Lower leg skin (tissue), 4 donors: ENCODE measurements around the gene C22orf31. TPM values are rescaled to one million over a fixed set of nuclear protein-coding genes. Genes with fewer than 3 reads are reported as not detected.

Experiments used
- DNase-seq, 2 donors: peaks; one replicate each; pipeline ENCODE4 v3.0.0-alpha.2; 2019; ENCODE audit warnings: low spot score in 2 of 2
- H3K4me3 ChIP-seq: fragments of 200-600 bp; sonication (generic); 2 replicates; pipeline ENCODE4 v1.5.1; 2017; ENCODE audit warnings: mild to moderate bottlenecking, low read depth; ENCODE audit not compliant: poor library complexity, severe bottlenecking
- CTCF ChIP-seq, 3 donors: fragments of 450-650 bp; IDR thresholded peaks; one replicate each; pipeline ENCODE4 v1.5.1; 2016; ENCODE audit warnings: antibody characterized with exemption in 3 of 3, mild to moderate bottlenecking in 3 of 3, moderate library complexity in 2 of 3
- POLR2A ChIP-seq, 2 donors: fragments of 450-650 bp; IDR thresholded peaks; one replicate each; pipeline ENCODE4 v1.6.1; 2016 to 2017; ENCODE audit warnings: antibody characterized with exemption in 2 of 2, mild to moderate bottlenecking in 1 of 2, moderate library complexity in 1 of 2
- WGBS, 2 donors: methylation state at CpG; one replicate each; pipeline ENCODE4 v1.1.5; 2018; 5-methylcytosine and 5-hydroxymethylcytosine counted together
- intact Hi-C: fragments of 100-400 bp; cut with DNase I; formaldehyde crosslinking; loops from one replicate; pipeline ENCODE4 v1.15.0; 2023; ENCODE audit warnings: low total_unique reads
- total RNA-seq, 4 donors: library from RNA; depleted of rRNA; stranded (reverse); fragments of >200 nt; gene quantifications; one replicate each; pipeline ENCODE4 v1.1.0, GENCODE V29; 2016

C22orf31 gene
- total RNA-seq, 4 donors from 2014 or later: 0.52 TPM; not detected in 3

- no peak for DNase-seq
- H3K4me3 ChIP-seq: peak within 1 kb of the TSS; percentile 68
- TF ChIP-seq POLR2A (IDR thresholded peaks at IDR 0.05): no peak
- WGBS, 2 donors: 1% methylated on average over 10 to 39 of the region's 76 CpGs
- intact Hi-C loops: no loop called here
These were observed 11.5 kb upstream of the C22orf31 start, which contains the start of gene KREMEN1 for GRCh38 chr22:29072979-29073617. Gene KREMEN1, plus strand, starts transcription at chr22:29073035. Its CDS starts 96 bp downstream, at chr22:29073131.

- WGBS, 2 donors: 32 to 44% methylated on average over 19 to 25 of the region's 41 CpGs
- H3K4me3 ChIP-seq: no peak overlapping the region
- DNase-seq: peak; percentile 87 to 97
- TF ChIP-seq POLR2A (IDR thresholded peaks at IDR 0.05) (no peak), CTCF (IDR thresholded peaks at IDR 0.05) (no peak)
- intact Hi-C loops: no loop called here
These were observed 10.8 kb upstream of the C22orf31 start for GRCh38 chr22:29072193-29072978.

- TF ChIP-seq POLR2A (IDR thresholded peaks at IDR 0.05) (no peak), CTCF (IDR thresholded peaks at IDR 0.05) (no peak)
- no peak overlapping the region for H3K4me3 ChIP-seq
- intact Hi-C loops: no loop called here
- WGBS, 2 donors: 0 to 4% methylated on average over 29 to 43 of the region's 60 CpGs
- peak; percentile 68 to 92 for DNase-seq
These were observed 9.8 kb upstream of the C22orf31 start for GRCh38 chr22:29071261-29072045.

- TF ChIP-seq POLR2A (IDR thresholded peaks at IDR 0.05) (no peak), CTCF (IDR thresholded peaks at IDR 0.05) (no peak)
- intact Hi-C loops: no loop called here
- H3K4me3 ChIP-seq: no peak overlapping the region
- WGBS, 2 donors: 90 to 99% methylated on average over 4 of the region's 4 CpGs
- peak in 1 of 2 donors; percentile 63 for DNase-seq
These were observed 8.9 kb upstream of the C22orf31 start for GRCh38 chr22:29070490-29070889.

- 77 to 84% methylated on average over 4 of the region's 4 CpGs for WGBS, 2 donors
- intact Hi-C loops: no loop called here
These were observed 7.8 kb upstream of the C22orf31 start for GRCh38 chr22:29069463-29069862.

More at GRCh38 chr22:29069463-29069862, 7.8 kb upstream of the C22orf31 start:
- H3K4me3 ChIP-seq: no peak overlapping the region
- TF ChIP-seq CTCF (IDR thresholded peaks at IDR 0.05): no peak
- TF ChIP-seq POLR2A (IDR thresholded peaks at IDR 0.05): no peak
- DNase-seq: no peak
